ENCODE measurements around the gene ETS1.

ETS1 gene

DNA sequence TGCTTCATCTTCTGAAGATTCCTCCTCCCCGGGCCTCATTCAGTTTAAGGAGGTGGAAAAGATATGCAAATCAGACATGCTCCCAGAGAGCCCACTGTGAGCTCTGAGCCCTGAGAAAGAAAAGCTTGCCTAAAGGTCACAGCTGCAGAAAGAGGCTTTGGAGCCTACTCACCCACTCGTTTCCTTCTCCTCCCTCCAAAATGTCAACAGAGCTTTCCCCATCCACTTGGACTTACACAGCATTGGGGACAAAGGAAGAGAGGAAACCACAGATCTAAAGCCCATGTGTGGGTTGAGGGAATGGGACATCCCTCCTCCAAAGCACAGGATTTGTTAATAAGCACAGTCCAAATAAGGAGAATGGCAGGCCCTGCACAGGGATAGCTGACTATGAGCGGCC lies 158.4 kb downstream of the ETS1 start:
- Histone ChIP-seq H3K36me3 (no peaks in the 10 kb centered on the region), H3K27ac (no peak overlapping the region)
- no peak for TF ChIP-seq Cebpa-rat (IDR thresholded peaks at IDR 0.05)

DNA sequence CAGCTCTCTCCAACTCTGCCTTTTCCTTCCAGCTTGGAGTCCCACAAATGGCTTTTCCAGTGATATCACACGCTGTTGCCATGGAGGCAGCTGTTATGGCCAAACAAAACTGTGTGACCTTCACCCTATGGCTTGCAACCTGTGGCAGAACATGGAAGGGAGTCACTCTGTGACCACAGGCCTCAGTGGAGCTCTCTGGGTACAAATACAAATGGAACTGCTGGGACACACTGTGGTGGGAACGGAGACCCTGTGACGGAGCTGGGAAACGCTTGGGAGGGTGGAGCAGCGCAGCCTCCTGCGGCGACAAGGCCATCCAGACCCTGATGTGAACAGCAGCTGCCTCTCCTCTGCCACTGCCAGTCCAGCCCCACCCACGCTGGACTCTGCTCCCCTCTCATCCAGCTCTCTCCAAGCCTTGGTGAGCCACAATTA lies 162.5 kb downstream of the ETS1 start:
- H3K9me3 ChIP-seq (replicated peaks in 1 of 11), result peaks cover 0 to 7% (median 0%) of the 10 kb centered on the region in 11 experiments; a peak in 1 of 22 replicates
- H3K4me3 ChIP-seq, result no peak overlapping the region
- no peaks in the 10 kb centered on the region for H3K27me3 ChIP-seq
- H3K9ac ChIP-seq, result no peak overlapping the region
- peaks cover 17 to 33% (median 23%) of the 10 kb centered on the region in 10 experiments for H3K4me1 ChIP-seq
- TF ChIP-seq Cebpa-rat (IDR thresholded peaks at IDR 0.05), result no peak
- no peaks in the 10 kb centered on the region for H3K36me3 ChIP-seq
- H4K20me1 ChIP-seq, result no peaks in the 10 kb centered on the region
- peak overlapping the region in 6 of 11 experiments; percentile 34 to 63 (median 50); a peak in 11 of 22 replicates for H3K4me2 ChIP-seq
- H3K27ac ChIP-seq, result no peak overlapping the region

More for the DNA sequence above, 158.4 kb downstream of the ETS1 start:
- H4K20me1 ChIP-seq, result no peaks in the 10 kb centered on the region
- peaks cover 0 to 7% (median 0%) of the 10 kb centered on the region in 11 experiments; a peak in 1 of 22 replicates for H3K9me3 ChIP-seq (replicated peaks in 1 of 11)
- no peak overlapping the region for H3K4me3 ChIP-seq
- peaks cover 6 to 27% (median 9%) of the 10 kb centered on the region in 10 experiments; a peak in 16 of 20 replicates for H3K4me1 ChIP-seq
- H3K27me3 ChIP-seq, result no peaks in the 10 kb centered on the region
- H3K4me2 ChIP-seq, result peak overlapping the region in 5 of 11 experiments; percentile 11 to 36 (median 20); a peak in 5 of 22 replicates
- no peak overlapping the region for H3K9ac ChIP-seq

DNA sequence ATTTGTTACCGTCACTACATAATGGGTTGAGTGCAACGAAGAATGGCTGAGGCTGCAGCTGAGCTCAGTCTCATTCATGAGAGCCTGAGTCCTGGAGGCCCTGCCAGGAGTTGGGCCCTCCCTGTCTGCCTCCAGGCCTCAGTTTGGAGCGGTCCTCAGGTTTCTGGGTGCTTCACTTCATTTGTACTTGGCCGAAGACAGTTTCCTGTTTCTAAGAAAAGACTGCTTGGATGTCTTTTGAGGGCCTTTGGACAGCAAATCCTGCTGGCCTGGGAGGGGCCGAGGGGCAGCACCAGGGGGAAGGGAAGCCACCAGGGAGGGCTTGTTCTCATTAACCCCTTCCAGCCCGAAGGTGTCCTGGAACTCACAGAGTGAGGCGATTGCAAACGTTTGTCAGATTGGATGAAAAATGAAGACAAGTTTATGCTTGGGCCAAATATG lies 163.1 kb downstream of the ETS1 start:
- no peak overlapping the region for H3K9ac ChIP-seq
- H3K27ac ChIP-seq, result no peak overlapping the region
- TF ChIP-seq Cebpa-rat (IDR thresholded peaks at IDR 0.05), result no peak
- H3K9me3 ChIP-seq (replicated peaks in 1 of 11), result peaks cover 0 to 7% (median 0%) of the 10 kb centered on the region in 11 experiments; a peak in 1 of 22 replicates
- peak overlapping the region in 9 of 11 experiments; percentile 32 to 63 (median 46); a peak in 16 of 22 replicates for H3K4me2 ChIP-seq
- no peaks in the 10 kb centered on the region for H3K27me3 ChIP-seq
- peaks cover 17 to 33% (median 23%) of the 10 kb centered on the region in 10 experiments for H3K4me1 ChIP-seq
- H3K4me3 ChIP-seq, result no peak overlapping the region
- no peaks in the 10 kb centered on the region for H3K36me3 ChIP-seq
- H4K20me1 ChIP-seq, result no peaks in the 10 kb centered on the region

DNA sequence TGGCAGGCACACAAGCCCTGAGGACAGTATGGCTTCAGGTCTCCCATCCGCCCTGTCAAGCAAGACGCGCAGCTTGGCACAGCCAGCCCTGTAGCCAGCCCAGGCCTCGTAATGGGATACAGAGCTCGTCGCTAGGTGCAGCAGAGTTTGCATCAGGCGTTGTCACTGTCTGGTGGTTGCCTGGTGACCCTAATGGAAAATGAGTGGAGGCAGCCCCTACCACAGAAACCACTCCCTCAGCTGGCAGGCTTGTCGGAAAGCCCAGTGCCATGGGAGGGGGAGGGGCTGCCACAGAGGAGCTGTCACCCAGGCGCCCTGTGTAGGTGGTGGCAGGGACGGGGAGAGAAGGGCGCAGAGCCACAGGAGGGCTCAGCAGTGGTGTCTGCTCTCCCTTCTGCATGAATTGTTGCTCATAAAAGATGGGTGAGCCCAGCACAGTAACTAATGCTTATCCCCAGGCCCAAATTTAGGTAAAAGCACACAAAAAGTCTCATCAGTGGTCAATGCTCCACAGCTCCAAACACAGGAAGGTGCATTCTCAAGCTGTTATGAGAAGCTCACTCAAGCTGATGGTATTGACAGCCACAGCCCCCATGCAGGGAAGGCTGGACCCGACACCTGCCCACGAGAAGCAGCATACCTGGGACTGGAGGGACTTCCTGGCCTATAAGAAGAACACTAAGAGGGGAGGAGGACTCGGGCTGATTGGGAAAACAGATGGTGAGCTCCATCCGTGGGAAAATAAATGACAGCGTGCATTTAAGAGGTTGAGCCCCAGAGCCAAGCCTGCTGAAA lies 164.6 kb downstream of the ETS1 start:
- Histone ChIP-seq H3K27ac (peak overlapping the region in 1 of 11 experiments; percentile 9; a peak in 1 of 22 replicates), H3K36me3 (no peaks in the 10 kb centered on the region), H3K27me3 (no peaks in the 10 kb centered on the region), H3K4me2 (peak overlapping the region; percentile 48 to 70 (median 60)), H3K9ac (no peak overlapping the region), H4K20me1 (no peaks in the 10 kb centered on the region), H3K4me1 (peaks cover 17 to 29% (median 23%) of the 10 kb centered on the region in 10 experiments), H3K4me3 (no peak overlapping the region), H3K9me3 (replicated peaks in 1 of 11) (no peaks in the 10 kb centered on the region)
- TF ChIP-seq Cebpa-rat (IDR thresholded peaks at IDR 0.05), result no peak

DNA sequence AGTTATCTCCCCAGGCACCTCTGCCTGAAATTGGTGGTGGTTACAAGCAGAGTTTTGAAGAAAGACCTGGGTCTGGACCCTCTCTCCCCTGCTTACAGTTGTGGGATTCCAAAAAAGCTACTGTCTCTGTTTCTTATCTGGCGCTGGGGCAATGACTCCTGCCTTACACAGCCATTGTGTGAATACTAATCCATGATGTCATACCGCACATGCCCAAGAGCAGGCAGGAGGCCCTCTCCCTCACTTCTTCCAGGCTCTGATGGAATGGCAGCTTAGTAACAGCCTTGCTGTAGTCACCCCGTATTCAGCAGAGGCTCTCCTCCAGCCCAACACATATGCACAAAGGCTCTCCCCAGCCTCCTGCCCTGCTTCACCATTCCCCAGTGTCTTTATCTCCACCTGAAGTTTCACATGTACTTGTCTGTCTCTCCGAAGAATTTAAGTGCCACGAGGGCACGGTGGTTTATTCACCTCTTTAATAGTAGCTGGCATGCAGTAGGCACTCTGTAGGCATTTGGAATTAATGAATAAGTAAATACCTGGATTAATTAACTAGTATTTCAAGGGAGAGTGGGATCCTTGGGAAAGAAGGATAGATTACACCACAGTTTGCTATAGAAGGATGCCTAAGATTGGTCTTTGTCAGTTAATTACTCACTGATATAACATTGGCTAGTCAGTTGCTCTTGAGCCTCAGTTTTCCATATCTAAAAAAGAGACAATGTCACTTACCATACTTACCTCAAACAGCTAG lies 165.6 kb downstream of the ETS1 start:
- no peak overlapping the region for H3K9ac ChIP-seq
- H3K27ac ChIP-seq, result peak overlapping the region in 1 of 11 experiments; percentile 9; a peak in 1 of 22 replicates
- H3K27me3 ChIP-seq, result no peaks in the 10 kb centered on the region
- TF ChIP-seq Cebpa-rat (IDR thresholded peaks at IDR 0.05), result no peak
- no peaks in the 10 kb centered on the region for H4K20me1 ChIP-seq
- H3K36me3 ChIP-seq, result no peaks in the 10 kb centered on the region
- no peak overlapping the region for H3K4me3 ChIP-seq
- peaks cover 17 to 39% (median 23%) of the 10 kb centered on the region in 10 experiments for H3K4me1 ChIP-seq
- no peaks in the 10 kb centered on the region for H3K9me3 ChIP-seq (replicated peaks in 1 of 11)
- H3K4me2 ChIP-seq, result peak overlapping the region in 7 of 11 experiments; percentile 48 to 70 (median 57); a peak in 7 of 22 replicates

DNA sequence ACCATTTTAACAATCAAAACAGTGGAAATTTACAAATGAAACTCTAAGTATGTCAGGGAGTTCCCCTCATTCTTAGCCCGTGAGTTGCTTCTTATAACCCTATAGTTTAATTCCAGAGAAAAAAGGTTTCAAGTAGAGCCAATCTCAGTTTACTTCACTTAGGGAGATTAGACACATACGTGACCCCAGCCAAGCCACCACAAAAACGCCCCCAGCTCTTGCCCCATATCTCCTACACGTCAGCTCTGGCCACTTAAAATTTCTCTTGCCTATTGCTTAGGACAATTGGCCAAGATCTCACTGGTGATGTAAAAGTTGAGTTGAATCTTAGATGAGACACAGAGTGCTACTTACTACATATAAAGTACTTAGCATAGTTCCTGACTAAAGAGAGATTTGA lies 166.4 kb downstream of the ETS1 start:
- TF ChIP-seq Cebpa-rat (IDR thresholded peaks at IDR 0.05), result no peak
- Histone ChIP-seq H3K4me2 (no peak overlapping the region), H3K36me3 (no peaks in the 10 kb centered on the region)

DNA sequence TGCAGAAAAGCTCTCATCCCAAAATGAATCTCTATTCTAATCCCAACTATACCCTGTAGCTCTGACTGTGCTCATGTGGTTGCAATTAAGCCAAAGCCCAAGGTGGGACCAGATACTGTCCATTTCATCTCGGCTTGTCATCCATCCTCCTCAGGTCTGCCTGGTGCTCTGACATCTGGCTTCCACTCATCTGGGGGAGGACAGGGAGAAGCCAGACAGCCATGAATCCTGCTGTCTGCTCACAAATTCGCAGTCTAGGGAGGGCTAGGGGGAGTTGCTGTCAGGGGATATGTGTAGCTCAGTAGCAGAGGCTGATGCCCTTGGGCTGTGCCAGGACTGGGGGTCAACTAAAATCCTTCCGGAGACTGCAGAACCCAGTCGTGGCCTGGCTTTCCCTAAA lies 167.1 kb downstream of the ETS1 start:
- no peak for TF ChIP-seq Cebpa-rat (IDR thresholded peaks at IDR 0.05)
- no peaks in the 10 kb centered on the region for H4K20me1 ChIP-seq
- no peak overlapping the region for H3K9ac ChIP-seq
- no peak overlapping the region for H3K4me3 ChIP-seq
- no peak overlapping the region for H3K4me2 ChIP-seq
- H3K4me1 ChIP-seq, result peaks cover 17 to 42% (median 23%) of the 10 kb centered on the region in 10 experiments
- no peak overlapping the region for H3K27ac ChIP-seq
- H3K27me3 ChIP-seq, result no peaks in the 10 kb centered on the region
- H3K36me3 ChIP-seq, result no peaks in the 10 kb centered on the region
- H3K9me3 ChIP-seq (replicated peaks in 1 of 11), result no peaks in the 10 kb centered on the region

More for the DNA sequence above, 166.4 kb downstream of the ETS1 start:
- H3K9me3 ChIP-seq (replicated peaks in 1 of 11), result no peaks in the 10 kb centered on the region
- H3K27me3 ChIP-seq, result no peaks in the 10 kb centered on the region
- no peak overlapping the region for H3K27ac ChIP-seq
- no peaks in the 10 kb centered on the region for H4K20me1 ChIP-seq
- no peak overlapping the region for H3K9ac ChIP-seq
- no peak overlapping the region for H3K4me3 ChIP-seq
- peaks cover 17 to 39% (median 23%) of the 10 kb centered on the region in 10 experiments for H3K4me1 ChIP-seq

DNA sequence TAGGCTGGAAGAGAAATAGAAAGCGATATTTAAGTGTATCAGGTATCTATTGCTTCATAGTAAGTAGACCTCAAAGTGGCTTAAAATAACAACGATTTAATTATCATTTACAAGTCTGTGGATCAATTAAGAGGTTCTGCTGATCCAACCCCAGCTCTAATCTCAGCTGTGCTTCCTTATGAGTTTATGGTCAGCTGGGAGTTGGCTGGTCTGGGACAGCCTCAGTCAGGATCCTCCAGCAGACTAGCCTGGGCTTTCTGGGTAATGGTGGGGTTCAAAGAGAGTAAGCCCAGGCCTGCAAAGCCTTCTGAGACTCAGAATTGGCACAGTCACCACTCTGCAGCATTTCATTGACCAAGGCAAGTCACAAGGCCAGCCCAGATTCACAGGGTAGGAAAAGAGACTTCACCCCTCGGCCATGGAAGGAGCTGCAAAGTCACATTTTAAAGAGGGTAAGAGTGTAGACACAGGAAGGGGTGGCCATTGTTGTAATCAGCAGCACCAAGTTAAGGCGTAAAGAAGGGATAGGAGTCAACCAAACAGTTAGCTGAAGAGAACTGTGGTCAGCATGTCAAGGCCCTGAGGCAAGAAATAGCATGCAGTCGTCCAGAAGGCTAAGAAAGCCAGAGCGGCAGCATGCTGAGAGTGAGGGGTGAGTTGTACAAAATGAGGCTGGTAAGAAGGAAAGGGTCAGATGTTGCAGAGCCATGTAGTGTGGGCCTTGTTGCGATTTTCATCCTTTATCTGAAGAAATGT lies 168.2 kb downstream of the ETS1 start:
- Histone ChIP-seq H3K9ac (no peak overlapping the region), H3K27me3 (no peaks in the 10 kb centered on the region), H3K4me1 (peaks cover 11 to 33% (median 16%) of the 10 kb centered on the region in 10 experiments), H3K9me3 (replicated peaks in 1 of 11) (no peaks in the 10 kb centered on the region), H3K36me3 (no peaks in the 10 kb centered on the region), H3K4me2 (no peak overlapping the region), H4K20me1 (no peaks in the 10 kb centered on the region), H3K27ac (no peak overlapping the region), H3K4me3 (no peak overlapping the region)
- no peak for TF ChIP-seq Cebpa-rat (IDR thresholded peaks at IDR 0.05)
